HTERT RPE-1 (cell line): ENCODE data around the gene IRX4.

Source experiments
- in situ Hi-C: fragments of 300-500 bp; cut with MboI; formaldehyde crosslinking; loops from 4 replicates; pipeline ENCODE4 v1.14.3; 2020; ENCODE audit warnings: low sequenced_read_pairs

IRX4 gene

GRCh38 chr5:1892685-1893445 lies 10.1 kb upstream of the IRX4 start:
- in situ Hi-C loops = no loop called here

- in situ Hi-C loops = no loop called here
Observed at GRCh38 chr5:1892211-1892610, 9.5 kb upstream of the IRX4 start.

DNA sequence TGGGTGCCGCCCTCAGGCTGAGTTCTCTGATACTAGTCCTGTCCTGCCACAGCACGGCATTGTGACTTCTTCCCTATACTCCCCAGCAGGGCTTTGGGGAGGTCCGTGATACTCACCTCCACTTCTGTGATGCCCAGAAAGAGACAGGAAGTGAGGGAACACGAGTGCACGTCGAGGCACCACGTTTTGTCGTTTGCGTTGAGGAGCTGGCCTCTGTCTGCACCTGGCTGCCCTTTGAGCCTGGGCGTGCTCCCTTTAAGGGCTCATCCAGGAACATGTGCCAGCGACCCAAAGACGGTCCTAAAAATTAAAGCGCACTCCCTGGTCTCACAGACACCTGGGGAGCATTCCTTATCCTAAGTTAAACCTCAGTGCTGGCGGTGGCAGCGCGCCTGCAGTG lies 8.7 kb upstream of the IRX4 start:
- in situ Hi-C loops = no loop called here

- in situ Hi-C loops = no loop called here
Observed at GRCh38 chr5:1890296-1890695, 7.6 kb upstream of the IRX4 start.

DNA sequence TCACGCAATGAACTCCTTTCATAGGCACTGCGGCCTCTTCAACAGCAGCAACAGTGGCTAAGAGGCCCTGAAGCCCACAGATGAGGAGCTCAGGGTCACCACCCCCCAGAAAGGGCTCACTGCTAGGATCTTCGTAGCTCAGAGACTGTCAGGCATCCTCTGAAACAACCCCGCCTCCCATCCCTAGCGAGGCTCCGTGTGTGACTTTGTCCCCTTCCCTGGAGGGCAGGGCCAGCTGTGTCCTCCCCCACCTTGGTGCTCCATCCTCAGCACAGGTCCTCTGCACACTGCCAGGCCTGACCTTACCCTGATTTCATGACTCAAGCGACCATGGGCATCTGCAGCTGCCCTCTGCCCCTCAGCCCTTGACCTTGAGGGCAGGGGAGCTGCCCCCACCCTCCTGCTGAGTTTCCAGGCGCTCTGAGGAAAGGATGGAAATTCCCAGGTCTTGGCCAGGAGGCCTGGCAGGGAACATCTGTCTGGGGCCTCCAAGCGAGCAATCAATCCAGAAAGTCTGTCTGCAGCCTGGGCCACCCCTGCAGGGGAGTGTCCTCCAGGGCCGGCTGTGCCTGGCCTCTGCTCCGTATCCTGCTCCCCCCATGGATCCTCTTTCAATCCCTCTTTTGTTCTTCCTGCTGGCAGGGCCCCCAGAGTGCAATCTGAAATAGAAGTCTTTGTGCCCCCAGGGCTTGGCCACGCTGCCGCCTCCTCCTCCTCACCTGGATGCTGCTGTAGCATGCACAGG lies 6.8 kb upstream of the IRX4 start:
- in situ Hi-C loops = no loop called here

DNA sequence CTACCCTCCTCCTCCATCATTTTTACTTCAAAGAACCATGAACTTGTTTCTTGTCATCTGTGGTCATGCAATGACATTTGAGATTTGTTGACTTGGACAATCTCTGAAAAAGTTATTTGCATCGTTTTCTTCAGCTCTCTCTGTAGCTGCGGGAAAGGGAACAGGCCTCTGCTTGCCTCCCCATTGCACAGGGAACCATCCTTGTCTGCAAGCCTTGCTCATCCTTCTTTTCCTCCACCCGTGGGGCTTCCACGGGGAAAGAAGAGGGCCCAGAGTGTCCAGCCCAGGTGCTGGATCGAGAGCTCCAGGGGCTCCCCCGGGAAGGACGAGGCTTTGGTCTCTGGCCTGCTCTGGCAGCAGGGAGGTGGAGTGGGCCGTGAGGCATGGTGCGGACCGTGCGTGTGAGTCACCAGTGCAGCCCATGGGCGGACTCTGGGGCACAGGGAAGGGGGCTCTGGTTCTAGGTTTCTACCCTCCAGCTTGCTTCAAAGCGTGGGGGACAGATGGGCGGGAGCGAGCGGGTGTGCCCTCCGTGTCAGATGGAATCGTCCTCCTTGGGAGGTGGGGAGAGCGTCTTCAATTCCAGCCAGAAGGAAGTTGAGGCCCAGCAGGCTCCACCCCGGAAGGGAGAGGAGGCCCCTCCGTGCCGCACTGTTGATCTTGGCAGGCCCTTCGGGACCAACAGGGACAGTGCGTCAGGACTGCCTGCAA lies 6.0 kb upstream of the IRX4 start:
- in situ Hi-C loops = no loop called here

- in situ Hi-C loops = no loop called here
Observed at GRCh38 chr5:1887588-1888360, 5.0 kb upstream of the IRX4 start.

DNA sequence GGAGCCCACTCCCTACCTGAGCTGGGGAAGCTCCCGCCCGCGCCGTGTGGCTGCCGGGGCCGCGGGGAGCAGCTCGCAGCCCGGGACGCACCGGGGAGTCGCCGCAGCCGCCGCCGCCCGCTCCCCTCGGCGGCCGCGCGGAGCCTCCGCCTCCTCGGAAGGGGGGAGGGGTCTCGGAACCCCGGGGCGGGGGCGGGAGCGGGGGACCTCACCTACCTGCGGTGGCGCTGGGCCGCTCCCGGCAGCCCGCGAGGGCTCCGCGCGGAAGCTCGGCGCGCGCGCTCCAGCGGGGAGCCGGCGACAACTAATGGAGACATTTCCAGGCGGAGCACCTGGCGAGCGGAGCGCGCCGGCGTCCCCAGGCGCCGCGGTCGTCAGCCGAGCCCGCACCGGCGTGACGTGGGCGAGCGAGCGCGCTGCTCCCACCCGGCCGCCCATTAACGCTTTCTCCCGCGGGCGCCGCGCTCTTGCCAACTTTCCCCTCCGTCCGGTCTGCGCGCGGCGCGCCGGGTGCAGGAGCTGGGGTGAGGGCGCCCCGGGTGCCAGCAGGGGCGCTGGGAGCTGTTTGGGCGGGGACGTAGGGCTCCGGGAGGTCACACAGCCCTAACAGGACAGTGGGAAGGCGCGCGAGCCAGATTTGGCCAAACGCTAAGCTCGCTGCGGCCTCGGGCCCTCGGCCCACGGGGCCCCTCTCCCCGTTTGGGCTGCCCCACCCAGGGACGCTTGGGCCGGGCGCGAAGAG lies 4.3 kb upstream of the IRX4 start:
- in situ Hi-C loops = no loop called here

- in situ Hi-C loops = no loop called here
Observed at GRCh38 chr5:1885868-1886845, 3.4 kb upstream of the IRX4 start.

- in situ Hi-C loops = no loop called here
Observed at GRCh38 chr5:1885404-1885755, 2.7 kb upstream of the IRX4 start.

- in situ Hi-C loops = no loop called here
Observed at GRCh38 chr5:1884678-1885403, 2.1 kb upstream of the IRX4 start.

DNA sequence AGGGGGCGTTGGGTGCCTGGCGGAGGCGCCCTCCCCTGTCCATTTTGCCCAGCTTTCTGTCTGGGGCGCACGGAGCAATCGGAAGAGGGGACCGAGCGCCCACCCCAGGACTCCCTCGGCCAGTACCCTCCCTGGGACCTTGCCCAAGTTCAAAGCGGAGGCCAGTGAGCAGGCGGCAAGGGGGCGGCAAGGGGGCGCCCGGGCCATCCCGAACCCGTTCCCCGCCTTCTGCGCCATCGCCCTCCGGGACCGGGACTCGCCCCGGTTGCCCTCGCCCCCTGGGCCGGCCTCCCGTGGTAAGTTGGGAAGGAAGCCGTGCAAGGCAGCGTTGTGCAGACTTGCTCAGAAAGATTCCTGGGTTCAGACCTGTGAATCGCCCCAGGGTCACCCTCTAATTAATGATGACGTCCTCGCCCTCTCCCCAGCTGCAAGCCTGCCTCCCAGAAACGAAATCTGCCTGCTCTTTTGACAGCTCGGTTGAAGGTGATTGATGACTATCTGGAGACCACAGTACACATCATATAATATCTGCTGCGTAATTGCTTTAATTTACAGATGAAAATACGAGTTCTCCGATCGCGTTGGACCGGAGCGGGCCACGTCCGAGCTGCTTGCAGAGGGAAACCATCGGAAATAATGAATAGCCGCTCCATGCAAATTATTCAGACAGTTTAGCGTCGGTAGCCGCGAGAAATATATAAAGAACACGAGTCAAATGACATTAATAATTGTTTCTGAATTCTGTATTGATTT lies 1.4 kb upstream of the IRX4 start:
- in situ Hi-C loops = no loop called here

- in situ Hi-C loops = no loop called here
Observed at GRCh38 chr5:1883120-1883924, 597 bp upstream of the IRX4 start.

GRCh38 chr5:1881731-1882336 lies 891 bp downstream of the IRX4 start:
- in situ Hi-C loops = no loop called here

- in situ Hi-C loops = no loop called here
Observed at GRCh38 chr5:1881098-1881572, 1.6 kb downstream of the IRX4 start.

- in situ Hi-C loops = no loop called here
Observed at GRCh38 chr5:1880377-1881025, 2.2 kb downstream of the IRX4 start.
